GM18517 (cell line): ENCODE data around the gene EOMES.

ENCODE experiments used
- ATAC-seq: cut with Tn5 transposase; IDR thresholded peaks from one replicate; pipeline ENCODE4 v1.9.1; 2021; ENCODE audit warnings: mild to moderate bottlenecking, moderate library complexity; ENCODE audit not compliant: unreplicated experiment

The EOMES gene

GRCh38 chr3:27681249-27681748, 40.8 kb downstream of the EOMES start:
- peak; percentile 79 for ATAC-seq

GRCh38 chr3:27680517-27681246, 41.4 kb downstream of the EOMES start:
- ATAC-seq, result peak; percentile 10

GRCh38 chr3:27679691-27680090, 42.4 kb downstream of the EOMES start:
- ATAC-seq, result no peak

GRCh38 chr3:27678234-27678633, 43.9 kb downstream of the EOMES start:
- no peak for ATAC-seq

- ATAC-seq, result no peak
Observed at GRCh38 chr3:27677565-27677964, 44.6 kb downstream of the EOMES start.

- no peak for ATAC-seq
Observed at GRCh38 chr3:27675287-27675686, 46.8 kb downstream of the EOMES start.

GRCh38 chr3:27673701-27674100, 48.4 kb downstream of the EOMES start:
- no peak for ATAC-seq

GRCh38 chr3:27671101-27671500, 51.0 kb downstream of the EOMES start:
- no peak for ATAC-seq

- no peak for ATAC-seq
Observed at GRCh38 chr3:27670619-27671018, 51.5 kb downstream of the EOMES start.

GRCh38 chr3:27669591-27669990, 52.5 kb downstream of the EOMES start:
- ATAC-seq, result no peak

- no peak for ATAC-seq
Observed at GRCh38 chr3:27667751-27668150, 54.4 kb downstream of the EOMES start.

- no peak for ATAC-seq
Observed at GRCh38 chr3:27666708-27667107, 55.4 kb downstream of the EOMES start.

- ATAC-seq, result peak; percentile 45
Observed at GRCh38 chr3:27666272-27666671, 55.9 kb downstream of the EOMES start.
